K562 (cell line): ENCODE results near the gene WDR47. TPM values are rescaled to one million over a fixed set of nuclear protein-coding genes. Genes with fewer than 3 reads are reported as not detected.

Experiments used
- CHCHD3 ChIP-seq: fragments of 250-450 bp; sonication (Bioruptor Pico); IDR thresholded peaks from 2 replicates; pipeline ENCODE4 v2.1.2; 2022; ENCODE audit warnings: mild to moderate bottlenecking
- DIDO1 ChIP-seq: fragments of 450-650 bp; IDR thresholded peaks from 2 replicates; pipeline ENCODE4 v1.6.1; 2016; ENCODE audit warnings: low read depth, missing biosample characterization, missing genetic modification characterization
- HDGF ChIP-seq: fragments of 450-650 bp; IDR thresholded peaks from 2 replicates; pipeline ENCODE4 v1.6.1; 2016
- KLF6 ChIP-seq: fragments of 250-450 bp; sonication (Bioruptor Pico); IDR thresholded peaks from 2 replicates; pipeline ENCODE4 v1.4.0; 2020; ENCODE audit warnings: mild to moderate bottlenecking, moderate library complexity, borderline replicate concordance
- PHB2 ChIP-seq: fragments of 450-650 bp; IDR thresholded peaks from 2 replicates; pipeline ENCODE4 v1.6.1; 2017; ENCODE audit warnings: low read depth
- SMARCE1 ChIP-seq: fragments of 450-650 bp; IDR thresholded peaks from 2 replicates; pipeline ENCODE4 v1.7.1; 2016; ENCODE audit warnings: mild to moderate bottlenecking
- SRSF1 ChIP-seq: fragments of 200-400 bp; formaldehyde crosslinking; IDR thresholded peaks from 2 replicates; pipeline ENCODE4 v1.6.1; 2017; ENCODE audit warnings: mild to moderate bottlenecking, low read depth, low read length, moderate library complexity
- TFAM ChIP-seq: fragments of 250-450 bp; sonication (Bioruptor Pico); conservative IDR thresholded peaks from 2 replicates; pipeline ENCODE4 v1.5.0; 2021; ENCODE audit warnings: mild to moderate bottlenecking, moderate library complexity
- ZNF12 ChIP-seq: sonication (generic); formaldehyde crosslinking; IDR thresholded peaks from 2 replicates; pipeline ENCODE4 v1.4.0; 2020; ENCODE audit warnings: mild to moderate bottlenecking, missing genetic modification reagents
- ZNF444 ChIP-seq: fragments of 250-450 bp; sonication (Bioruptor Pico); IDR thresholded peaks from 2 replicates; pipeline ENCODE4 v1.4.0; 2020; ENCODE audit warnings: mild to moderate bottlenecking, moderate library complexity
- polyA plus RNA-seq, 8 experiments: library from polyadenylated mRNA; depleted of rRNA in 4 of 8; stranded (reverse) in 5 of 8; unstranded in 3 of 8; fragments of >200 nt; fragmentation: Nextera tagmentation in 2 of 8; fragmentation: Illumina TruSeq in 1 of 8; extraction: Ambion mirVana in 2 of 8; extraction: Trizol in 1 of 8; gene quantifications; 2 replicates each; pipeline versions ENCODE4 v1.2.1 to v1.2.3, GENCODE V29; 2011 to 2014; ENCODE audit warnings: inconsistent platforms in 1 of 8, missing spikeins in 1 of 8
- total RNA-seq, 7 experiments: library from RNA; depleted of rRNA in 6 of 7; stranded (reverse); fragments of >200 nt in 6 of 7; fragmentation: Illumina TruSeq in 2 of 7; extraction: Trizol in 2 of 7; gene quantifications; 2 replicates each; pipeline versions ENCODE4 v1.2.1 to v1.2.3, GENCODE V29; 2011 to 2021; ENCODE audit warnings: low replicate concordance in 1 of 7
- TF ChIP-seq, protein P1 (sequence below): fragments of 450-650 bp; IDR thresholded peaks from one replicate; pipeline ENCODE4 v1.6.1; 2018; ENCODE audit warnings: mild to moderate bottlenecking, moderate library complexity; ENCODE audit not compliant: partially characterized antibody
- TF ChIP-seq, protein P2 (sequence below): fragments of 250-450 bp; sonication (Bioruptor Pico); IDR thresholded peaks from 2 replicates; pipeline ENCODE4 v1.8.0; 2022; ENCODE audit warnings: inconsistent platforms, mild to moderate bottlenecking, moderate library complexity, borderline replicate concordance
- TF ChIP-seq, protein P3 (sequence below): fragments of 250-450 bp; sonication (Bioruptor Pico); IDR thresholded peaks from 2 replicates; pipeline ENCODE4 v1.4.0; 2020; ENCODE audit warnings: mild to moderate bottlenecking, moderate library complexity
- TF ChIP-seq, protein P4 (sequence below), 2 experiments: fragments of 450-650 bp; formaldehyde crosslinking in 1 of 2; IDR thresholded peaks; 2 replicates each; pipeline versions ENCODE4 v1.4.0 to v1.6.1; 2014 to 2020; ENCODE audit warnings: mild to moderate bottlenecking in 2 of 2, borderline replicate concordance in 1 of 2, low read depth in 1 of 2

WDR47 gene
- total and polyA plus RNA-seq, 9 of the 15 experiments (the other 6 are each of a cell fraction or from before 2014, with no cell fraction given) = 1.3 to 10.1 (median 4.9) TPM

DNA sequence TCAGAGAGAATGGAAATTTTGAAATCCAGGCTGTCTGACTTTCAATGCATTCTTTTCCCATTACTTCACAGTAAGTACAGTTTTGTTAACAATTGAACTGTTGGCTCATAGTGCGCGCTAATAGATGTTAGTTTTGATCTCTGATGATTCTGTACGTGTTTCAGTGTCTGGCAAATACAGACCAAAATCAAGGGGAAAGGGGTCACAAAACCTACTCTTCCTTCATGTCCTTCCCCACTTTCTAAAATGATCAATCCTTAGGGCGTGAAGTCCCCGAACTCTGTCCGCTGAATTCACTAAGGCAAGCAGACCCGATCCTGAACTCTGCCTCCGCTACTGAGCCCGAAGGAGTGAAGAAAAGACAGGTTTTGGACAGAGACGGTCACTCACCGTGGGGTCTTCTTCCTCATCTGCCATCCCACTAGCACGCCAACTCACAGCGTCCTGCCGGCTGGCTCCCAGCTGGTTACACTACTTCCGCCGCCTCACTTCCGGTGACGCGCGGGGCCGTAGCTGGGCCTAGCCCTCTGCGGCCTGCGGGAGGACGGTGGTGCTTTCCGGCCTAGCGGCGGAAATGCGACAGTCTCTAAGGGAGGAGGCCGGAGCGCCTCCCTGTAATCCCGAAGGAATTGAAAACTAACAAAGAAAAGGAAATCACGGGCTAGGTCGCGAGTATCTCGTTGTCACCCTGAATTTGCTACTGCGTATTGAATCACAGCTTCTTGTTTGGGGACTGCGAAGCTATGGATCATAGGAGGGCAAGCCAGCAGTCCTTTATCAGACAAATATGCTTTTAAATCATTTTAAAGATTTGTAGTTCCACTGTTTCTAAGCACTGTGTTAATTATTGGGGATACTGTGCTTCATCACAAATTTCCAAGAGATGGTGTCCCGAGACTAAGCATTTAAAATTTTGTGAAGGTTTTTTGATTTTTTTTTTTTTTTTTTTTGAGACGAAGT lies 33.9 kb upstream of the WDR47 start, which contains the start of gene TAF13 (continued):
- no peak for TF ChIP-seq SRSF1
- TF ChIP-seq, protein P1, sequence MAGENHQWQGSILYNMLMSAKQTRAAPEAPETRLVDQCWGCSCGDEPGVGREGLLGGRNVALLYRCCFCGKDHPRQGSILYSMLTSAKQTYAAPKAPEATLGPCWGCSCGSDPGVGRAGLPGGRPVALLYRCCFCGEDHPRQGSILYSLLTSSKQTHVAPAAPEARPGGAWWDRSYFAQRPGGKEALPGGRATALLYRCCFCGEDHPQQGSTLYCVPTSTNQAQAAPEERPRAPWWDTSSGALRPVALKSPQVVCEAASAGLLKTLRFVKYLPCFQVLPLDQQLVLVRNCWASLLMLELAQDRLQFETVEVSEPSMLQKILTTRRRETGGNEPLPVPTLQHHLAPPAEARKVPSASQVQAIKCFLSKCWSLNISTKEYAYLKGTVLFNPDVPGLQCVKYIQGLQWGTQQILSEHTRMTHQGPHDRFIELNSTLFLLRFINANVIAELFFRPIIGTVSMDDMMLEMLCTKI = no peak
- no peak for TF ChIP-seq HDGF
- TF ChIP-seq, protein P2, sequence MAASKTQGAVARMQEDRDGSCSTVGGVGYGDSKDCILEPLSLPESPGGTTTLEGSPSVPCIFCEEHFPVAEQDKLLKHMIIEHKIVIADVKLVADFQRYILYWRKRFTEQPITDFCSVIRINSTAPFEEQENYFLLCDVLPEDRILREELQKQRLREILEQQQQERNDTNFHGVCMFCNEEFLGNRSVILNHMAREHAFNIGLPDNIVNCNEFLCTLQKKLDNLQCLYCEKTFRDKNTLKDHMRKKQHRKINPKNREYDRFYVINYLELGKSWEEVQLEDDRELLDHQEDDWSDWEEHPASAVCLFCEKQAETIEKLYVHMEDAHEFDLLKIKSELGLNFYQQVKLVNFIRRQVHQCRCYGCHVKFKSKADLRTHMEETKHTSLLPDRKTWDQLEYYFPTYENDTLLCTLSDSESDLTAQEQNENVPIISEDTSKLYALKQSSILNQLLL (CRISPR knock-in tag) = no peak
- TF ChIP-seq PHB2 = peak; percentile 6; the same call in 1 of the 2 replicates
- TF ChIP-seq, protein P3, sequence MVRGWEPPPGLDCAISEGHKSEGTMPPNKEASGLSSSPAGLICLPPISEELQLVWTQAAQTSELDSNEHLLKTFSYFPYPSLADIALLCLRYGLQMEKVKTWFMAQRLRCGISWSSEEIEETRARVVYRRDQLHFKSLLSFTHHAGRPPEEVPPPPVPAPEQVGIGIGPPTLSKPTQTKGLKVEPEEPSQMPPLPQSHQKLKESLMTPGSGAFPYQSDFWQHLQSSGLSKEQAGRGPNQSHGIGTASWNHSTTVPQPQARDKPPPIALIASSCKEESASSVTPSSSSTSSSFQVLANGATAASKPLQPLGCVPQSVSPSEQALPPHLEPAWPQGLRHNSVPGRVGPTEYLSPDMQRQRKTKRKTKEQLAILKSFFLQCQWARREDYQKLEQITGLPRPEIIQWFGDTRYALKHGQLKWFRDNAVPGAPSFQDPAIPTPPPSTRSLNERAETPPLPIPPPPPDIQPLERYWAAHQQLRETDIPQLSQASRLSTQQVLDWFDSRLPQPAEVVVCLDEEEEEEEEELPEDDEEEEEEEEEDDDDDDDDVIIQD (CRISPR knock-in tag) = no peak
- peak; percentile 52; the same call in 1 of the 2 replicates for TF ChIP-seq KLF6 (CRISPR knock-in tag)
- TF ChIP-seq, protein P4, sequence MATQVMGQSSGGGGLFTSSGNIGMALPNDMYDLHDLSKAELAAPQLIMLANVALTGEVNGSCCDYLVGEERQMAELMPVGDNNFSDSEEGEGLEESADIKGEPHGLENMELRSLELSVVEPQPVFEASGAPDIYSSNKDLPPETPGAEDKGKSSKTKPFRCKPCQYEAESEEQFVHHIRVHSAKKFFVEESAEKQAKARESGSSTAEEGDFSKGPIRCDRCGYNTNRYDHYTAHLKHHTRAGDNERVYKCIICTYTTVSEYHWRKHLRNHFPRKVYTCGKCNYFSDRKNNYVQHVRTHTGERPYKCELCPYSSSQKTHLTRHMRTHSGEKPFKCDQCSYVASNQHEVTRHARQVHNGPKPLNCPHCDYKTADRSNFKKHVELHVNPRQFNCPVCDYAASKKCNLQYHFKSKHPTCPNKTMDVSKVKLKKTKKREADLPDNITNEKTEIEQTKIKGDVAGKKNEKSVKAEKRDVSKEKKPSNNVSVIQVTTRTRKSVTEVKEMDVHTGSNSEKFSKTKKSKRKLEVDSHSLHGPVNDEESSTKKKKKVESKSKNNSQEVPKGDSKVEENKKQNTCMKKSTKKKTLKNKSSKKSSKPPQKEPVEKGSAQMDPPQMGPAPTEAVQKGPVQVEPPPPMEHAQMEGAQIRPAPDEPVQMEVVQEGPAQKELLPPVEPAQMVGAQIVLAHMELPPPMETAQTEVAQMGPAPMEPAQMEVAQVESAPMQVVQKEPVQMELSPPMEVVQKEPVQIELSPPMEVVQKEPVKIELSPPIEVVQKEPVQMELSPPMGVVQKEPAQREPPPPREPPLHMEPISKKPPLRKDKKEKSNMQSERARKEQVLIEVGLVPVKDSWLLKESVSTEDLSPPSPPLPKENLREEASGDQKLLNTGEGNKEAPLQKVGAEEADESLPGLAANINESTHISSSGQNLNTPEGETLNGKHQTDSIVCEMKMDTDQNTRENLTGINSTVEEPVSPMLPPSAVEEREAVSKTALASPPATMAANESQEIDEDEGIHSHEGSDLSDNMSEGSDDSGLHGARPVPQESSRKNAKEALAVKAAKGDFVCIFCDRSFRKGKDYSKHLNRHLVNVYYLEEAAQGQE (IDR thresholded peaks at IDR 0.05; ENCODE audit: borderline replicate concordance) = no peak
- TF ChIP-seq, protein P4 (CRISPR knock-in tag; IDR thresholded peaks at IDR 0.05; ENCODE audit: low read depth) = peak; percentile 72; the same call in 1 of the 2 replicates
- TF ChIP-seq SMARCE1 = no peak
- TF ChIP-seq CHCHD3 (CRISPR knock-in tag) = no peak
- peak; percentile 75; the same call in 1 of the 2 replicates for TF ChIP-seq DIDO1 (tag)
- TF ChIP-seq TFAM (CRISPR knock-in tag) = no peak
- TF ChIP-seq ZNF444 (CRISPR knock-in tag) = no peak
- no peak for TF ChIP-seq ZNF12 (CRISPR knock-in tag)
